Measurements from ENCODE around the gene EPC1. TPM values are rescaled to one million over a fixed set of nuclear protein-coding genes. Genes with fewer than 3 reads are reported as not detected.
A peak's percentile ranks its signal among the peaks of the same experiment; 100 is the strongest.
"Not testable (repeated sequence)": the region's sequence is repeated elsewhere in the genome, so short reads cannot be mapped to it uniquely, and the experiment has no call there.

EPC1 gene
- total RNA-seq, 1 donor from 2014 or later, result 9.6 TPM

DNA sequence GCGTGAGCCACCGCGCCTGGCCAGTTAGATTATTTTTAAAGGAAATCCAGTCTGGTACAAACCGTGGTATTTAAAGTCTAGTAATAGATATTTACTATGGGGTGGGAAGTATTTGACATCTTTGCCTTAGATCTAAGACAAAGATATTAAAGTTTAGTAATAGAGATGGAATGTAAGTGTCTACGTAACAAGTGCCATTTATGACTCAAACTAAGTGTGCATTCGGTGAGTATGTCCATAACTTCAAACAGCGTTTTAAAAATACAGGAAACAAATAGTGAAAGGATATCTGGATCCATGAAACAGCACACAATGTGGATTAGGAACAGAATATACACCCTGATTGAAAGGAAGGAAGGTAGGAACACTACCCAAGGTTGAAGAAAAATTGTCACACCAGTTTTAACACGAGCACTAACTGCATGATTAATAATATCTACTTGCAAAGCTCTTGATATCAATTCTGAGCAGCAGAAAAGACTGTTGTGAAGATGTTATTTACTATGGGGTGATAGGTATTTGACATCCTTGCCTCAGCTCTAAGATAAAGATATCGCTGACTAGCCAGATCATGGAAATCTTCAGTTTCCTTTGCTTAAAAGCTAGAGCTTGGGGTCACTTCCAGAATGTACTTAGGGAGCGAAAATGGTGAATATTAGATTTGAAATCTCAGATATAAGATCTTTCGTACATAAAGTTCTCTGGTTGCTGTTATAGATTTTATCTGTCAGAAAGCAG is 48.7 kb downstream of the EPC1 start:
- DNase-seq (ENCODE audit: low spot score), result no peak
- ATAC-seq, result no peak

GRCh38 chr10:32295027-32295426 is 51.9 kb downstream of the EPC1 start:
- DNase-seq (ENCODE audit: low spot score), result no peak
- ATAC-seq, result peak; percentile 94

- DNase-seq (ENCODE audit: low spot score) (no peak), ATAC-seq (no peak)
These were observed 53.4 kb downstream of the EPC1 start for GRCh38 chr10:32293581-32293980.

DNA sequence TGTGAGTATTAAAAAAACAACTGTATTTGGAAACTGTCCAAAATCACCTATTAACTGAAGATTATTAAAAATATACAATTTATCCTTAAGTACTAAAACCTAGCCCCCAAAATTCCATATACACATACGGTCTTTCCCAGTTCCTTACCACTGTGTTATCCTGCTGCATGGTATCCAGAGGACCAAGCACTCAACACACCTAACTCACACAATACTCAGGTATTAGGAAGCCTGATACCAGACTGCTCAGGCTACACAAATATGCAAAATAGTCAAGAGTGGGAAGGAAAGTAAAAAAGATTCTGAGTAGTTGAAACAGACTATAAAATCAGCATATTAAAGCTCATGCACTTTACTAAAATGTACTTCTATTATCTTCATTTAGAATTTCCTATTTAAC is 67.2 kb downstream of the EPC1 start:
- DNase-seq (ENCODE audit: low spot score), result no peak
- ATAC-seq, result no peak

DNA sequence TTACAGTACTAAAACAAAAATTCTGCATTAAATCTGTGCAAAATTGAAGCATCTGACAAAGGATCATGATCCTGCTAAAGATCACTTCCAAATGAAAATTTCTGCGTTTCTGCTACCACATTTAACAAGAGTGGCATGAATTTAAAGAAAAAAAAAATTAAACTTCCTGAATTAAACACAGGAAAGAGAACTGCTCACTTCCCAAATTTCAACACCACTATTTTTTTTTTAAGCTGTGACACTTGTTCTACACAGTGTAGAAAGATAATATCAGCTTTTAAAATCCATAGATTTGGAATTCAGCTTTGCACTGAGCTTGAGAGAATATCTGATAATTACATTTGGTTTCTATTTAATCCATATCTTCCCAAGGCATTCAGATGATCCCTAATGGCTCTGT is 73.6 kb downstream of the EPC1 start:
- ATAC-seq, result no peak

GRCh38 chr10:32271617-32272016 is 75.3 kb downstream of the EPC1 start:
- no peak for DNase-seq (ENCODE audit: low spot score)
- no peak for ATAC-seq

More for the DNA sequence above, 73.6 kb downstream of the EPC1 start:
- no peak for DNase-seq (ENCODE audit: low spot score)

DNA sequence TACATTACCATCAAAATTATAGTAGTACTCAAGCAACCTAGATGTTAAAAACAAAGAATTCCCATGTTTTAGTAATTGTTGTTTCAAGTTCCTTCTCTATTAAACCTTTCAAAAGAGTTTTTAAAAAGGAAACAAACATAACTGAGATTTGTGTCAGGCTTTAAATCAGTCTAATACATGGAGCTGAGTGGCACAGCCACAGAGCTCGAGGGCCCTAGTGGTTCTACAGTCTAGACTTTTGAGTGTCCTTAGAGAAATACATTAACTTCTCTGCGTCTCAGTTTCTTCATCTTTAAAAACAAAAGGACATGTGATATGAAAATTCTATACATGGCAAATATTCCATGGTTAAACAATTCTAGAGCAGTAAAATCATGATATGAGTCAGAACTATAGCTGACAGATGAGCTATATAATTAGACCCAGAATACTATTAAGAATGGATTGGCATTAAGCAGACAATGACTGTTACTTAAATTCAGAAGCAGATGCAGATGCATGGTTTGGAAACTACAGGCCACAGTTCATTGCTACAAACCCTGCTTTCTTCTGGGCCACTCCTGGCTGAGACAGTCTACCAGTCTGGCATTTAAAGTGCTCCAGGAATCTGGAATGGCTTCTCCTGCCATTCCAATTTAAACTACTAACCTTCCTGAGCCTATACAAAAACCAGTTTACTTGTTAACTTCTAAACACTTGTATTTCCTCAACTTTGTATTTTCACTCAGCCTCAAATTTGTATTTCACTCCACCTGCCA is 77.4 kb downstream of the EPC1 start:
- ATAC-seq, result no peak

GRCh38 chr10:32268788-32269187 is 78.2 kb downstream of the EPC1 start:
- DNase-seq (ENCODE audit: low spot score), result no peak
- ATAC-seq, result no peak

More for the DNA sequence above, 77.4 kb downstream of the EPC1 start:
- no peak for DNase-seq (ENCODE audit: low spot score)

DNA sequence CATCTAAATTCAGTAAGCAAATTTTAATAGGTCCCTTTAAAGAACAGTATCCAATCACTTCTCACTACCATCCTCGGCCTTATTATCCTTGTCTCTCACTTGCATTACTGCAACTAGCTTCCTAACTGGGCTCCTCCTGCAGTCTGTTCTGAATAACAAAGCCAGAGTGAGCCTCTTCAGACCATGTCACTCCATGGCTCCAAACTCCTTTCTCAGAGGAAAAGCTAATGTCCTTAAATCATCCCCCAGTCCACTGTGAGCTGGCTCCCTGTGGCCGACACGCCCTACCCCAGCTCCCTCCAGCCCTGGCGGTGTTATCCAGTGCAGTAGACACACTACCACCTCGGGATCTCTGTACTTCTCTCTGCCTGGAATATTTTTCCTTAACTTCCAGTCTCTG is 80.0 kb downstream of the EPC1 start:
- ATAC-seq (peak; percentile 19), DNase-seq (ENCODE audit: low spot score) (no peak)

GRCh38 chr10:32266566-32266965 is 80.4 kb downstream of the EPC1 start:
- DNase-seq (ENCODE audit: low spot score), result no peak
- ATAC-seq, result no peak

DNA sequence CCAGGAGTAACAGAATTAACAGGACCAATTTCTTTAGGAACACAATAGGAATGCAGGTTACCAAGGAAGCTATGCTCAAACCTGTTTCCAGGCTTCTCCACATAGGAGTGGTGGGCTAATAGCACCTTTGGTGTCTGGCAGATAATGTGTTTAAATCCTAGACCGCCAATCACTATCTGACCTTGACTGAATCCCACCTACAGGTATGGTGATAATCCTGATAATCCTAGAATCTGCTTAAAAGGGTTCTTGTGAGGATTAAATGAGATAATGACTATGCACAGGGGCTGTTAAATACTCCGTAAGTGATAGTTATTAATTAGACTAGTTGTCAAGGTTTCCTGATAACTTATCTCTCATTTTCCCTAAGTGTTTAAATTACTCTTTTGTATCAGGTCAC is 81.2 kb downstream of the EPC1 start:
- ATAC-seq (no peak), DNase-seq (ENCODE audit: low spot score) (no peak)

DNA sequence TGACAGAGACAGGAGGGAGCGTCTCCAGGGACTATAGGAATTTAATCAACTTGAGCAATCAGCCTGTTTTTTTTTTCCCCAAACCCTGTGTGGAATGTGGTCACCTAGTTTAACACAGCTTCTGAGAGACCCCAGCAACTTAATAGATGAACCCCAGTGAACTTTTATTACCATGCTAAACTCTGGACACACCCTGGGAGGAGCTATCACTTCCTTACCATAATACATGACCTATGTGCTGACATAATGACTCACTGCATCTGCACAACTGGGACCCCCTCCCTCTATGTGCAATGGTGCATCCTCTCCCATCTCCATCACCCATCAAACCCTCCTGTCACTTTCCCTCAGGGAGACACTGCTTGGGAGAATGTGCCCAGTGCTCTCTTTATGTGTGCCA is 83.7 kb downstream of the EPC1 start:
- no peak for DNase-seq (ENCODE audit: low spot score)
- ATAC-seq, result no peak

GRCh38 chr10:32259551-32259950 is 87.4 kb downstream of the EPC1 start:
- ATAC-seq (no peak), DNase-seq (ENCODE audit: low spot score) (no peak)

DNA sequence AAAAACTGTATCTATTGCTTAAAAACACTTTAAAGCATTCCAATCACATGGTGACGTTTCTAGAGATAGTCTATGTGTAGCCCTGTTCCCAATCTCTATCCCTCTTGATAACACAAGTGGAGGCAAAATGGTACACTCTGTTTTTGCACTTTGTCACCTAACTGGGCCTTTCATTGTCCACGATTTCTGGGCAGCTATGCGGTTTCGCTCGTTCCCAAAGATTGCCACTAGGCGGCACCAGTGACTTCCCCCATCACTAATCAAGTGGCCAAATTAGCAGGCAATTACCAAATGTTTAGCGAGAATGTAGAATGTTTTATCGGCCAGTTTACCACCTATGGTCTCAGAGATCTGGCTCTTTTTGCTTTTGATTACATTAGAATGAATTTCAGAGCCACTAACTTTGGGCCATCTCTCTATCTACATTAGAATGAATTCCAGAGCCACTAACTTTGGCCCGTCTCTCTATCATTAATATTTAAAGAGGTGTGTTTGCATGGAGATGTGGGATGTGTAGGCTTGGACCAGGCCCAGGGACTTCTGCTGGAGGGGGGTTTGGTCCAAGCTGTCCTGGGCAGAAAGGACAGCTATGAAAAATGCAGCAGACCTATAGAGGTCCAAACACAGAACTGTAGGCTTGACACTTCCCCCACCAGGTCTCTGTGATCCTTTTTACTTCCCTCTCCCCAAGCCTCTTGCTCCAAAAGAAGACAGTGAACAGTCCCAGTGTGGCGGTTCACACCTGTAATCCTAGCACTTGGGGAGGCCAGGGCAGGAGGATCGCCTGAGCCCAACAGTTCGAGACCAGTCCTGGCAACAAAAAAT is 90.1 kb downstream of the EPC1 start:
- ATAC-seq (peak; percentile 99), DNase-seq (ENCODE audit: low spot score) (peak; percentile 77)

DNA sequence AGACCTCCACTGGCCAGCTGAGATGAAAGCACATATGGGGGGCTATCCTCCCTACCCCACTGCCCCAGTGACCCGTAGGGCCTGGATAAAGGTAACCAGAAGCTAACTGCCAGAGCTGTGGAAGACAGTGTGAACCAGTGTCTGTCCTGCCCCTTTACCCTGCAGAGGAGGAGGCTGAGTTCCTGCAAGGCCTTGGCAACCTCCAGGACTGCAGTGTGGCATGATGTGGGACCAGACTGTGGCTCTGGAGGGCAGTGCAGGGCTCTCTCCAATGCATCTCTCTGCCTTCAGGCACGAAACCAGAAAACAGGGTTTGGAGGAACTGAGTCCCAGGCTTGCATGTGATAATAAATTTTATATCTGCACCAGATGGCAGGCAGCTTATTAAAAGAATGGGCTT is 93.1 kb downstream of the EPC1 start:
- no peak for ATAC-seq
- DNase-seq (ENCODE audit: low spot score), result no peak

GRCh38 chr10:32253276-32253675 is 93.7 kb downstream of the EPC1 start:
- no peak for ATAC-seq
- no peak for DNase-seq (ENCODE audit: low spot score)

DNA sequence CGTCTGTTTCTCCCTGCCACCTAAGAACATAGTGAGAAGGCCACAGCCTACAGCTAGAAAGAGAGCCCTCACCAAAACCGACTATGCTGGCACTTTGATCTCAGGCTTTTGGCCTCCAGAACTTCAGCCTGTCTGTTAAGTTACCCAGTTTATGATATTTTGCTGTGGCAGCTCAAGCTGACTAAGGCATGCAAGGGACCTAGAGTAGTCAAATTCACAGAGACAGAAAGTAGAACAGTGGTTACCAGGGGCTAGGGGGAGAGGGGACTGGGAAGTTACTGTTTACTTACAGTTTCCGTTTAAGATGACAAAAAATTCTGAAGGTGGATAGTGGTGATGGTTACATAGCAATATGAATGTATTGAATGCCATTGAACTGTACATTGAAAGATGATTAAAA is 96.5 kb downstream of the EPC1 start:
- not testable (repeated sequence) for DNase-seq (ENCODE audit: low spot score); ATAC-seq

GRCh38 chr10:32246685-32247084 is 100.3 kb downstream of the EPC1 start:
- ATAC-seq (no peak), DNase-seq (ENCODE audit: low spot score) (no peak)

GRCh38 chr10:32245760-32246159 is 101.2 kb downstream of the EPC1 start:
- peak; percentile 57 for DNase-seq (ENCODE audit: low spot score)
- peak; percentile 86 for ATAC-seq

- no peak for DNase-seq (ENCODE audit: low spot score)
These were observed 102.3 kb downstream of the EPC1 start for GRCh38 chr10:32244421-32245207.

GRCh38 chr10:32244011-32244410 is 102.9 kb downstream of the EPC1 start:
- ATAC-seq (no peak), DNase-seq (ENCODE audit: low spot score) (no peak)

More at GRCh38 chr10:32244421-32245207, 102.3 kb downstream of the EPC1 start:
- no peak for ATAC-seq
